Astrocyte (in vitro differentiated cells and primary cell): Measurements from ENCODE around the gene MICALL2.

ENCODE experiments used
- EZH2 ChIP-seq: IDR thresholded peaks from 2 replicates; pipeline ENCODE4 v1.6.1; 2012; ENCODE audit warnings: mild to moderate bottlenecking, low read length, inconsistent platforms; ENCODE audit not compliant: insufficient read depth
- TF ChIP-seq, protein P1 (sequence below): IDR thresholded peaks from 2 replicates; pipeline ENCODE4 v1.5.1; 2011; ENCODE audit warnings: low read depth, mild to moderate bottlenecking, inconsistent platforms, low read length, moderate library complexity; ENCODE audit not compliant: insufficient read depth

- TF ChIP-seq, protein P1, sequence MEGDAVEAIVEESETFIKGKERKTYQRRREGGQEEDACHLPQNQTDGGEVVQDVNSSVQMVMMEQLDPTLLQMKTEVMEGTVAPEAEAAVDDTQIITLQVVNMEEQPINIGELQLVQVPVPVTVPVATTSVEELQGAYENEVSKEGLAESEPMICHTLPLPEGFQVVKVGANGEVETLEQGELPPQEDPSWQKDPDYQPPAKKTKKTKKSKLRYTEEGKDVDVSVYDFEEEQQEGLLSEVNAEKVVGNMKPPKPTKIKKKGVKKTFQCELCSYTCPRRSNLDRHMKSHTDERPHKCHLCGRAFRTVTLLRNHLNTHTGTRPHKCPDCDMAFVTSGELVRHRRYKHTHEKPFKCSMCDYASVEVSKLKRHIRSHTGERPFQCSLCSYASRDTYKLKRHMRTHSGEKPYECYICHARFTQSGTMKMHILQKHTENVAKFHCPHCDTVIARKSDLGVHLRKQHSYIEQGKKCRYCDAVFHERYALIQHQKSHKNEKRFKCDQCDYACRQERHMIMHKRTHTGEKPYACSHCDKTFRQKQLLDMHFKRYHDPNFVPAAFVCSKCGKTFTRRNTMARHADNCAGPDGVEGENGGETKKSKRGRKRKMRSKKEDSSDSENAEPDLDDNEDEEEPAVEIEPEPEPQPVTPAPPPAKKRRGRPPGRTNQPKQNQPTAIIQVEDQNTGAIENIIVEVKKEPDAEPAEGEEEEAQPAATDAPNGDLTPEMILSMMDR: no peak
- TF ChIP-seq EZH2: no peak
Measured at GRCh38 chr7:1404460-1404809, 54.8 kb downstream of the MICALL2 start.
